K562 (cell line): ENCODE results near the gene LYZL4. TPM values are rescaled to one million over a fixed set of nuclear protein-coding genes. Genes with fewer than 3 reads are reported as not detected.

Experiments used
- ATAC-seq: fragments of 200-7000 bp; cut with Tn5 transposase; 3 replicates; pipeline ENCODE4 v1.9.1; 2020; ENCODE audit warnings: moderate library complexity
- BruUV-seq: library from RNA; stranded (reverse); fragments of 400-500 nt; replicated peaks from 2 replicates; lab custom pipeline; 2021; lab: Mats Ljungman, UMichigan
- CTCF ChIA-PET: fragments of 300-600 bp; formaldehyde crosslinking; extraction: SDS; loops from one replicate; lab custom pipeline; 2021; ENCODE audit warnings: low intra/inter-chr PET ratio; lab: Yijun Ruan, JAX
- POLR2A ChIA-PET: fragments of 300-600, 350-650 bp; sonication (Branson Sonifier 250); formaldehyde crosslinking; extraction: SDS; loops from one replicate; lab custom pipeline; 2021; ENCODE audit warnings: antibody characterized with exemption, inconsistent platforms; lab: Yijun Ruan, JAX
- DNase-seq, 4 experiments: peaks; one replicate each; pipeline versions ENCODE4 v3.0.0 to v3.0.0-alpha.2; 2011 to 2018; ENCODE audit warnings: low spot score in 3 of 4, mixed read lengths in 3 of 4; ENCODE audit errors: extremely low read depth in 1 of 4
- FAIRE-seq: peaks from 2 replicates; lab custom pipeline; 2011; peaks lifted over from hg19 to GRCh38; lab: Jason Lieb, UNC
- H2AFZ ChIP-seq: 2 replicates; pipeline ENCODE4 v1.6.0; 2011; ENCODE audit warnings: low read depth, low read length, control low read depth, inconsistent platforms
- H3K27ac ChIP-seq: fragments of 200-600 bp; 3 replicates; pipeline ENCODE4 v1.8.0; 2011; ENCODE audit warnings: low read depth, mild to moderate bottlenecking, control low read depth, inconsistent platforms, low read length, moderate library complexity, mixed read lengths; ENCODE audit errors: extremely low read depth
- H3K27me3 ChIP-seq, 2 experiments: fragments of 300-600 bp in 1 of 2; 2 replicates in 1 of 2; 3 replicates in 1 of 2; pipeline versions ENCODE4 v1.6.0 to v1.8.0; 2011; ENCODE audit warnings: inconsistent platforms in 2 of 2, low read length in 2 of 2, mild to moderate bottlenecking in 1 of 2, mixed read lengths in 1 of 2, moderate library complexity in 1 of 2; ENCODE audit not compliant: control insufficient read depth in 2 of 2, insufficient read depth in 2 of 2
- H3K36me3 ChIP-seq: fragments of 300-600 bp; 3 replicates; pipeline ENCODE4 v1.8.0; 2011; ENCODE audit warnings: mild to moderate bottlenecking, low read length, inconsistent platforms; ENCODE audit not compliant: control insufficient read depth, insufficient read depth
- H3K4me1 ChIP-seq, 2 experiments: fragments of 200-600 bp in 1 of 2; replicated peaks in 1 of 2; 2 replicates in 1 of 2; 3 replicates in 1 of 2; pipeline versions ENCODE4 v1.5.1 to v1.8.0; 2011; ENCODE audit warnings: inconsistent platforms in 2 of 2, low read length in 2 of 2, mild to moderate bottlenecking in 1 of 2, mixed read lengths in 1 of 2, moderate library complexity in 1 of 2; ENCODE audit not compliant: control insufficient read depth in 2 of 2, insufficient read depth in 2 of 2
- H3K4me2 ChIP-seq: 2 replicates; pipeline ENCODE4 v1.6.1; 2011; ENCODE audit warnings: low read length, control low read depth, inconsistent platforms, mixed read lengths; ENCODE audit not compliant: insufficient read depth
- H3K4me3 ChIP-seq: fragments of 200-600 bp; sonication (generic), shearing (Covaris generic); 2 replicates; pipeline ENCODE4 v1.5.1; 2016; ENCODE audit warnings: control low read depth, inconsistent platforms
- H3K79me2 ChIP-seq: fragments of 200-600 bp; 3 replicates; pipeline ENCODE4 v1.8.0; 2011; ENCODE audit warnings: low read length, inconsistent platforms; ENCODE audit not compliant: control insufficient read depth, insufficient read depth
- H3K9ac ChIP-seq, 2 experiments: 2 replicates each; pipeline versions ENCODE4 v1.6.0 to v1.6.1; 2011; ENCODE audit warnings: low read depth in 2 of 2, low read length in 2 of 2, control low read depth in 1 of 2, inconsistent platforms in 1 of 2, mild to moderate bottlenecking in 1 of 2, mixed read lengths in 1 of 2; ENCODE audit not compliant: insufficient read depth in 1 of 2
- H3K9me1 ChIP-seq: one replicate; pipeline ENCODE4 v1.6.0; 2011; ENCODE audit warnings: inconsistent platforms, mild to moderate bottlenecking, low read length, moderate library complexity; ENCODE audit not compliant: control insufficient read depth, insufficient read depth
- H3K9me3 ChIP-seq: replicated peaks from 2 replicates; pipeline ENCODE4 v1.5.1; 2011; ENCODE audit warnings: low read depth, low read length, inconsistent platforms; ENCODE audit not compliant: control insufficient read depth, insufficient read depth
- H4K20me1 ChIP-seq: replicated peaks from 2 replicates; pipeline ENCODE4 v1.6.1; 2011; ENCODE audit warnings: low read length, inconsistent platforms, mixed read lengths; ENCODE audit not compliant: control insufficient read depth, insufficient read depth
- CLOCK ChIP-seq: fragments of 250-450 bp; sonication (Bioruptor Pico); IDR thresholded peaks from 2 replicates; pipeline ENCODE4 v1.4.0; 2020; ENCODE audit warnings: mild to moderate bottlenecking, moderate library complexity, borderline replicate concordance
- CREB3L1 ChIP-seq: fragments of 450-650 bp; IDR thresholded peaks from 2 replicates; pipeline ENCODE4 v1.6.1; 2014; ENCODE audit warnings: low read depth, mild to moderate bottlenecking, moderate library complexity, borderline replicate concordance
- FOXJ2 ChIP-seq: fragments of 200-800 bp; sonication (Bioruptor generic); IDR thresholded peaks from 2 replicates; pipeline ENCODE4 v1.6.1; 2016; ENCODE audit warnings: missing genetic modification characterization, missing compliant biosample characterization
- MAFG ChIP-seq: fragments of 450-650 bp; conservative IDR thresholded peaks from 2 replicates; pipeline ENCODE4 v1.6.1; 2016; ENCODE audit warnings: missing genetic modification characterization, missing compliant biosample characterization
- NFXL1 ChIP-seq: fragments of 450-650 bp; formaldehyde crosslinking; IDR thresholded peaks from 2 replicates; pipeline ENCODE4 v1.4.0; 2021; ENCODE audit warnings: mild to moderate bottlenecking
- NUFIP1 ChIP-seq: fragments of 450-650 bp; IDR thresholded peaks from 2 replicates; pipeline ENCODE4 v1.6.1; 2018; ENCODE audit not compliant: partially characterized antibody
- SETDB1 ChIP-seq: IDR thresholded peaks from one replicate; pipeline ENCODE4 v1.6.1; 2012; ENCODE audit warnings: low read length, control low read depth, inconsistent platforms
- SNAPC5 ChIP-seq: fragments of 250-450 bp; sonication (Bioruptor Pico); IDR thresholded peaks from 2 replicates; pipeline ENCODE4 v1.8.0; 2021; ENCODE audit warnings: moderate library complexity, mild to moderate bottlenecking, inconsistent platforms
- SRSF1 ChIP-seq: fragments of 200-400 bp; formaldehyde crosslinking; IDR thresholded peaks from 2 replicates; pipeline ENCODE4 v1.6.1; 2017; ENCODE audit warnings: mild to moderate bottlenecking, low read depth, low read length, moderate library complexity
- ZBTB11 ChIP-seq, 3 experiments: fragments of 200-800 bp in 1 of 3; fragments of 250-450 bp in 1 of 3; fragments of 450-650 bp in 1 of 3; sonication (Bioruptor Pico) in 1 of 3; sonication (Bioruptor generic) in 1 of 3; formaldehyde crosslinking in 1 of 3; IDR thresholded peaks; 2 replicates each; pipeline versions ENCODE4 v1.6.1 to v1.8.0; 2016 to 2022; ENCODE audit warnings: mild to moderate bottlenecking in 2 of 3, missing genetic modification characterization in 2 of 3, missing compliant biosample characterization in 1 of 3, moderate library complexity in 1 of 3
- ZZZ3 ChIP-seq: fragments of 450-650 bp; IDR thresholded peaks from 2 replicates; pipeline ENCODE4 v1.6.1; 2016; ENCODE audit warnings: antibody characterized with exemption, mild to moderate bottlenecking, moderate library complexity
- WGBS: fragments of 100-300 bp; shearing (Covaris generic); methylation state at CpG from one replicate; pipeline ENCODE4 v1.1.6; 2016; ENCODE audit warnings: low coverage, mixed read lengths; ENCODE audit not compliant: insufficient coverage; ENCODE audit errors: missing lambda C conversion rate; 5-methylcytosine and 5-hydroxymethylcytosine counted together
- in situ Hi-C: fragments of 300-500 bp; cut with MboI; formaldehyde crosslinking; loops from 4 replicates; pipeline ENCODE4 v1.15.0; 2018; ENCODE audit warnings: inconsistent platforms, mixed read lengths
- intact Hi-C: fragments of 100-400 bp; cut with micrococcal nuclease; formaldehyde crosslinking; loops from 2 replicates; pipeline ENCODE4 v1.14.2; 2022
- polyA plus RNA-seq, 8 experiments: library from polyadenylated mRNA; depleted of rRNA in 4 of 8; stranded (reverse) in 5 of 8; unstranded in 3 of 8; fragments of >200 nt; fragmentation: Nextera tagmentation in 2 of 8; fragmentation: Illumina TruSeq in 1 of 8; extraction: Ambion mirVana in 2 of 8; extraction: Trizol in 1 of 8; gene quantifications; 2 replicates each; pipeline versions ENCODE4 v1.2.1 to v1.2.3, GENCODE V29; 2011 to 2014; ENCODE audit warnings: inconsistent platforms in 1 of 8, missing spikeins in 1 of 8
- total RNA-seq, 7 experiments: library from RNA; depleted of rRNA in 6 of 7; stranded (reverse); fragments of >200 nt in 6 of 7; fragmentation: Illumina TruSeq in 2 of 7; extraction: Trizol in 2 of 7; gene quantifications; 2 replicates each; pipeline versions ENCODE4 v1.2.1 to v1.2.3, GENCODE V29; 2011 to 2021; ENCODE audit warnings: low replicate concordance in 1 of 7

Gene LYZL4
- total and polyA plus RNA-seq, 9 of the 15 experiments (the other 6 are each of a cell fraction or from before 2014, with no cell fraction given) = not detected

DNA sequence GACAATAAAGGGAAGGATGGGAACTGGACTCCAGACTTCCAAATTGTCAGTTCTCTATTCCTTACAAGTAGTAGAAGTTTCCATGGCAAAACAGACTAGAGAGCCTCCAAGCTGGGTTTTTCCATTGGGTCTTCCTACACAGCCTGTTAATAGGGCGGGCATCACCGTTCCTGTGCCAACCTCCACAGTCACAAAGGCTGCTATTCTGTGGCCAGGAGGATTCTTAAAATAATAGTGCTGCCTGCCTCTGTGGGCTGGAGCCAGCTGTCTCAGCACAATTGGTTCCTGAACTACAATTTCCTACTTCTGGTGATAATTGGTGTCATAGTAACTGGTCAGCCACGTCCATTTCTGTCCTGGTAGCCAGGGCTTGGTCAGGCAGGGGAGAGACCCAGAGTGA is 38.6 kb downstream of the LYZL4 start (continued):
- TF ChIP-seq ZBTB11 (CRISPR knock-in tag; IDR thresholded peaks at IDR 0.05) (no peak), FOXJ2 (tag) (no peak), SNAPC5 (CRISPR knock-in tag) (no peak), NUFIP1 (no peak)

GRCh38 chr3:42369832-42370231 is 40.6 kb downstream of the LYZL4 start:
- intact Hi-C loops (no loop called here), in situ Hi-C loops (no loop called here)
- no peaks in the 10 kb centered on the region for H4K20me1 ChIP-seq
- H3K27me3 ChIP-seq = no peaks in the 10 kb centered on the region
- ChIA-PET CTCF (no interaction called here), POLR2A (no interaction called here)
- no peak for FAIRE-seq
- H3K4me2 ChIP-seq = no peak overlapping the region
- no peaks in the 10 kb centered on the region for H3K36me3 ChIP-seq
- WGBS = 0% methylated on average over 4 of the region's 4 CpGs
- H2AFZ ChIP-seq = no peak overlapping the region
- no peak for ATAC-seq
- no peak overlapping the region for H3K9ac ChIP-seq
- TF ChIP-seq SRSF1 (no peak), ZZZ3 (no peak), MAFG (tag) (no peak), CREB3L1 (no peak), NFXL1 (CRISPR knock-in tag) (no peak), CLOCK (CRISPR knock-in tag) (no peak), SETDB1 (no peak)
- no peak for DNase-seq
- H3K79me2 ChIP-seq = no peaks in the 10 kb centered on the region
- no TSS peak for BruUV-seq
- 0 out of 2 replicates have a peak, but pooled peaks cover 2% of the 10 kb centered on the region for H3K9me3 ChIP-seq
- H3K4me3 ChIP-seq = no peak overlapping the region
- no peak overlapping the region for H3K27ac ChIP-seq
- H3K4me1 ChIP-seq = no peaks in the 10 kb centered on the region
- no peaks in the 10 kb centered on the region for H3K9me1 ChIP-seq
